WTC11 (cell line): ENCODE measurements around the gene DALRD3. TPM values are rescaled to one million over a fixed set of nuclear protein-coding genes. Genes with fewer than 3 reads are reported as not detected.

Source experiments
- FOXK1 ChIP-seq: sonication (generic); formaldehyde crosslinking; IDR thresholded peaks from 2 replicates; pipeline ENCODE4 v1.8.0; 2022; ENCODE audit warnings: mild to moderate bottlenecking, moderate library complexity, missing genetic modification reagents
- GABPB1 ChIP-seq: sonication (generic); formaldehyde crosslinking; IDR thresholded peaks from 2 replicates; pipeline ENCODE4 v1.8.1; 2023; ENCODE audit warnings: mild to moderate bottlenecking, missing genetic modification reagents
- GTF2I ChIP-seq: fragments of 250-450 bp; sonication (Bioruptor Pico); conservative IDR thresholded peaks from 2 replicates; pipeline ENCODE4 v1.4.0; 2021; ENCODE audit warnings: mild to moderate bottlenecking
- JAZF1 ChIP-seq: fragments of 250-450 bp; sonication (Bioruptor Pico); IDR thresholded peaks from 2 replicates; pipeline ENCODE4 v1.9.0; 2021; ENCODE audit warnings: moderate library complexity, mild to moderate bottlenecking, inconsistent platforms
- MXD4 ChIP-seq: fragments of 250-450 bp; sonication (Bioruptor Pico); IDR thresholded peaks from 2 replicates; pipeline ENCODE4 v1.8.0; 2021; ENCODE audit warnings: mild to moderate bottlenecking, moderate library complexity, borderline replicate concordance
- SMAD4 ChIP-seq: sonication (generic); formaldehyde crosslinking; IDR thresholded peaks from 2 replicates; pipeline ENCODE4 v1.8.0; 2022; ENCODE audit warnings: mild to moderate bottlenecking, missing genetic modification reagents
- TCF7 ChIP-seq: sonication (generic); formaldehyde crosslinking; IDR thresholded peaks from 2 replicates; pipeline ENCODE4 v1.8.0; 2022; ENCODE audit warnings: mild to moderate bottlenecking, low read depth, missing genetic modification reagents, moderate library complexity
- TEAD4 ChIP-seq: sonication (generic); formaldehyde crosslinking; IDR thresholded peaks from 2 replicates; pipeline ENCODE4 v1.8.0; 2022; ENCODE audit warnings: mild to moderate bottlenecking, missing genetic modification reagents
- ZNF138 ChIP-seq: sonication (generic); formaldehyde crosslinking; conservative IDR thresholded peaks from 2 replicates; pipeline ENCODE4 v1.8.1; 2022; ENCODE audit warnings: mild to moderate bottlenecking, moderate library complexity, missing genetic modification reagents
- ZNF317 ChIP-seq: sonication (generic); formaldehyde crosslinking; IDR thresholded peaks from 2 replicates; pipeline ENCODE4 v1.8.1; 2023; ENCODE audit warnings: low read depth, mild to moderate bottlenecking, moderate library complexity, missing genetic modification reagents, borderline replicate concordance
- ZNF423 ChIP-seq: fragments of 250-450 bp; sonication (Bioruptor Pico); IDR thresholded peaks from 2 replicates; pipeline ENCODE4 v2.1.2; 2022; ENCODE audit warnings: mild to moderate bottlenecking, moderate library complexity
- total RNA-seq: library from RNA; stranded (reverse); gene quantifications from 3 replicates; pipeline ENCODE4 v1.2.3, GENCODE V29; 2021
- TF ChIP-seq, protein P1 (sequence below): sonication (generic); formaldehyde crosslinking; IDR thresholded peaks from 2 replicates; pipeline ENCODE4 v1.8.1; 2023; ENCODE audit warnings: mild to moderate bottlenecking, missing genetic modification reagents, borderline replicate concordance
- TF ChIP-seq, protein P2 (sequence below): fragments of 200-600 bp; IDR thresholded peaks from 2 replicates; pipeline ENCODE4 v1.8.0; 2022; ENCODE audit warnings: antibody characterized with exemption
- TF ChIP-seq, protein P3 (sequence below): fragments of 250-450 bp; sonication (Bioruptor Pico); IDR thresholded peaks from 2 replicates; pipeline ENCODE4 v1.9.0; 2021; ENCODE audit warnings: mild to moderate bottlenecking
- TF ChIP-seq, protein P4 (sequence below): sonication (generic); formaldehyde crosslinking; IDR thresholded peaks from 2 replicates; pipeline ENCODE4 v1.8.0; 2022; ENCODE audit warnings: mild to moderate bottlenecking, missing genetic modification reagents
- TF ChIP-seq, protein P5 (sequence below): sonication (generic); formaldehyde crosslinking; IDR thresholded peaks from 2 replicates; pipeline ENCODE4 v1.8.0; 2022; ENCODE audit warnings: missing genetic modification reagents
- TF ChIP-seq, protein P6 (sequence below): sonication (generic); formaldehyde crosslinking; IDR thresholded peaks from 2 replicates; pipeline ENCODE4 v1.8.1; 2022; ENCODE audit warnings: mild to moderate bottlenecking, moderate library complexity, missing genetic modification reagents
- TF ChIP-seq, protein P7 (sequence below): sonication (generic); formaldehyde crosslinking; IDR thresholded peaks from 2 replicates; pipeline ENCODE4 v1.8.1; 2022; ENCODE audit warnings: low read depth, missing genetic modification reagents, borderline replicate concordance
- TF ChIP-seq, protein P8 (sequence below): fragments of 250-450 bp; sonication (Bioruptor Pico); IDR thresholded peaks from 2 replicates; pipeline ENCODE4 v1.9.0; 2021; ENCODE audit warnings: moderate library complexity, mild to moderate bottlenecking, inconsistent platforms, borderline replicate concordance
- TF ChIP-seq, protein P9 (sequence below): fragments of 250-450 bp; sonication (Bioruptor Pico); IDR thresholded peaks from 2 replicates; pipeline ENCODE4 v1.9.0; 2021; ENCODE audit warnings: mild to moderate bottlenecking, borderline replicate concordance

DALRD3 gene
- total RNA-seq, 1 experiment from 2014 or later, result 41.4 TPM

DNA sequence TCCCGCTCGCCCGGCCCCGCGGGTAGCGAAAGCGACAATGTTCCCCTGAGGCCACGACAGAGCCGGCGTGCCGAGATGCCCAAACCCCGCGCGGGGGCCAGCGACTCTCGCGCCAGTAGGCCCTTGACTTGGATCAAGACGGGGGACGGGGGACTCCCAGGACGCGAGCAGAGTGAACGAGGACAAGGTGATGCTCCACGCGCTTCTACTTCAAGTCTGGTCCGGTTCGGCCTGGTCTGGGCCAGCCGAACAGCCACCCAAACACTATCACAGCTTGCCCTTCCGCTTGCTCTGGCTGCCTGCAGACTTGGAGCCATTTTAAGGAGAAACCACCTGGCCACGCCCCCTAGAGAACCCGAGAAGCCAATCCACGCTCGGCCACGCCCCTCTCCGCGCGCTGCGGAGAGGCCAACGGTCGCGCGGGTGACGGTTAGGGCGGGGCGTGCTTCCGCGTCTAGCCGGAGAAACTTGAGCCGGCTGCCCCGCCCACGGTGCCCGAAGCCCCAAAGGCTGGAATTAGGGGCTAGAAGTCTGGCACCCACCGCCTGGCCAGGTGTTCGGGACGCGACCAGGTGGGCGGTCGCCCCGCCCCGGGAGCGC is 2.9 kb upstream of the DALRD3 start (continued):
- TF ChIP-seq, protein P1, sequence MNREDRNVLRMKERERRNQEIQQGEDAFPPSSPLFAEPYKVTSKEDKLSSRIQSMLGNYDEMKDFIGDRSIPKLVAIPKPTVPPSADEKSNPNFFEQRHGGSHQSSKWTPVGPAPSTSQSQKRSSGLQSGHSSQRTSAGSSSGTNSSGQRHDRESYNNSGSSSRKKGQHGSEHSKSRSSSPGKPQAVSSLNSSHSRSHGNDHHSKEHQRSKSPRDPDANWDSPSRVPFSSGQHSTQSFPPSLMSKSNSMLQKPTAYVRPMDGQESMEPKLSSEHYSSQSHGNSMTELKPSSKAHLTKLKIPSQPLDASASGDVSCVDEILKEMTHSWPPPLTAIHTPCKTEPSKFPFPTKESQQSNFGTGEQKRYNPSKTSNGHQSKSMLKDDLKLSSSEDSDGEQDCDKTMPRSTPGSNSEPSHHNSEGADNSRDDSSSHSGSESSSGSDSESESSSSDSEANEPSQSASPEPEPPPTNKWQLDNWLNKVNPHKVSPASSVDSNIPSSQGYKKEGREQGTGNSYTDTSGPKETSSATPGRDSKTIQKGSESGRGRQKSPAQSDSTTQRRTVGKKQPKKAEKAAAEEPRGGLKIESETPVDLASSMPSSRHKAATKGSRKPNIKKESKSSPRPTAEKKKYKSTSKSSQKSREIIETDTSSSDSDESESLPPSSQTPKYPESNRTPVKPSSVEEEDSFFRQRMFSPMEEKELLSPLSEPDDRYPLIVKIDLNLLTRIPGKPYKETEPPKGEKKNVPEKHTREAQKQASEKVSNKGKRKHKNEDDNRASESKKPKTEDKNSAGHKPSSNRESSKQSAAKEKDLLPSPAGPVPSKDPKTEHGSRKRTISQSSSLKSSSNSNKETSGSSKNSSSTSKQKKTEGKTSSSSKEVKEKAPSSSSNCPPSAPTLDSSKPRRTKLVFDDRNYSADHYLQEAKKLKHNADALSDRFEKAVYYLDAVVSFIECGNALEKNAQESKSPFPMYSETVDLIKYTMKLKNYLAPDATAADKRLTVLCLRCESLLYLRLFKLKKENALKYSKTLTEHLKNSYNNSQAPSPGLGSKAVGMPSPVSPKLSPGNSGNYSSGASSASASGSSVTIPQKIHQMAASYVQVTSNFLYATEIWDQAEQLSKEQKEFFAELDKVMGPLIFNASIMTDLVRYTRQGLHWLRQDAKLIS (CRISPR knock-in tag), result peak; percentile 16; the same call in 1 of the 2 replicates
- TF ChIP-seq SMAD4 (CRISPR knock-in tag), result 0 out of 2 replicates have a peak, but pooled peaks have one; percentile 55
- TF ChIP-seq, protein P2, sequence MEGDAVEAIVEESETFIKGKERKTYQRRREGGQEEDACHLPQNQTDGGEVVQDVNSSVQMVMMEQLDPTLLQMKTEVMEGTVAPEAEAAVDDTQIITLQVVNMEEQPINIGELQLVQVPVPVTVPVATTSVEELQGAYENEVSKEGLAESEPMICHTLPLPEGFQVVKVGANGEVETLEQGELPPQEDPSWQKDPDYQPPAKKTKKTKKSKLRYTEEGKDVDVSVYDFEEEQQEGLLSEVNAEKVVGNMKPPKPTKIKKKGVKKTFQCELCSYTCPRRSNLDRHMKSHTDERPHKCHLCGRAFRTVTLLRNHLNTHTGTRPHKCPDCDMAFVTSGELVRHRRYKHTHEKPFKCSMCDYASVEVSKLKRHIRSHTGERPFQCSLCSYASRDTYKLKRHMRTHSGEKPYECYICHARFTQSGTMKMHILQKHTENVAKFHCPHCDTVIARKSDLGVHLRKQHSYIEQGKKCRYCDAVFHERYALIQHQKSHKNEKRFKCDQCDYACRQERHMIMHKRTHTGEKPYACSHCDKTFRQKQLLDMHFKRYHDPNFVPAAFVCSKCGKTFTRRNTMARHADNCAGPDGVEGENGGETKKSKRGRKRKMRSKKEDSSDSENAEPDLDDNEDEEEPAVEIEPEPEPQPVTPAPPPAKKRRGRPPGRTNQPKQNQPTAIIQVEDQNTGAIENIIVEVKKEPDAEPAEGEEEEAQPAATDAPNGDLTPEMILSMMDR, result no peak
- TF ChIP-seq, protein P3, sequence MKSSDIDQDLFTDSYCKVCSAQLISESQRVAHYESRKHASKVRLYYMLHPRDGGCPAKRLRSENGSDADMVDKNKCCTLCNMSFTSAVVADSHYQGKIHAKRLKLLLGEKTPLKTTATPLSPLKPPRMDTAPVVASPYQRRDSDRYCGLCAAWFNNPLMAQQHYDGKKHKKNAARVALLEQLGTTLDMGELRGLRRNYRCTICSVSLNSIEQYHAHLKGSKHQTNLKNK (CRISPR knock-in tag), result no peak
- TF ChIP-seq, protein P4, sequence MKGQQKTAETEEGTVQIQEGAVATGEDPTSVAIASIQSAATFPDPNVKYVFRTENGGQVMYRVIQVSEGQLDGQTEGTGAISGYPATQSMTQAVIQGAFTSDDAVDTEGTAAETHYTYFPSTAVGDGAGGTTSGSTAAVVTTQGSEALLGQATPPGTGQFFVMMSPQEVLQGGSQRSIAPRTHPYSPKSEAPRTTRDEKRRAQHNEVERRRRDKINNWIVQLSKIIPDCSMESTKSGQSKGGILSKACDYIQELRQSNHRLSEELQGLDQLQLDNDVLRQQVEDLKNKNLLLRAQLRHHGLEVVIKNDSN (CRISPR knock-in tag), result peak; percentile 41; the same call in 1 of the 2 replicates
- TF ChIP-seq, protein P5, sequence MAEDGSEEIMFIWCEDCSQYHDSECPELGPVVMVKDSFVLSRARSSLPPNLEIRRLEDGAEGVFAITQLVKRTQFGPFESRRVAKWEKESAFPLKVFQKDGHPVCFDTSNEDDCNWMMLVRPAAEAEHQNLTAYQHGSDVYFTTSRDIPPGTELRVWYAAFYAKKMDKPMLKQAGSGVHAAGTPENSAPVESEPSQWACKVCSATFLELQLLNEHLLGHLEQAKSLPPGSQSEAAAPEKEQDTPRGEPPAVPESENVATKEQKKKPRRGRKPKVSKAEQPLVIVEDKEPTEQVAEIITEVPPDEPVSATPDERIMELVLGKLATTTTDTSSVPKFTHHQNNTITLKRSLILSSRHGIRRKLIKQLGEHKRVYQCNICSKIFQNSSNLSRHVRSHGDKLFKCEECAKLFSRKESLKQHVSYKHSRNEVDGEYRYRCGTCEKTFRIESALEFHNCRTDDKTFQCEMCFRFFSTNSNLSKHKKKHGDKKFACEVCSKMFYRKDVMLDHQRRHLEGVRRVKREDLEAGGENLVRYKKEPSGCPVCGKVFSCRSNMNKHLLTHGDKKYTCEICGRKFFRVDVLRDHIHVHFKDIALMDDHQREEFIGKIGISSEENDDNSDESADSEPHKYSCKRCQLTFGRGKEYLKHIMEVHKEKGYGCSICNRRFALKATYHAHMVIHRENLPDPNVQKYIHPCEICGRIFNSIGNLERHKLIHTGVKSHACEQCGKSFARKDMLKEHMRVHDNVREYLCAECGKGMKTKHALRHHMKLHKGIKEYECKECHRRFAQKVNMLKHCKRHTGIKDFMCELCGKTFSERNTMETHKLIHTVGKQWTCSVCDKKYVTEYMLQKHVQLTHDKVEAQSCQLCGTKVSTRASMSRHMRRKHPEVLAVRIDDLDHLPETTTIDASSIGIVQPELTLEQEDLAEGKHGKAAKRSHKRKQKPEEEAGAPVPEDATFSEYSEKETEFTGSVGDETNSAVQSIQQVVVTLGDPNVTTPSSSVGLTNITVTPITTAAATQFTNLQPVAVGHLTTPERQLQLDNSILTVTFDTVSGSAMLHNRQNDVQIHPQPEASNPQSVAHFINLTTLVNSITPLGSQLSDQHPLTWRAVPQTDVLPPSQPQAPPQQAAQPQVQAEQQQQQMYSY (CRISPR knock-in tag), result no peak
- TF ChIP-seq, protein P6, sequence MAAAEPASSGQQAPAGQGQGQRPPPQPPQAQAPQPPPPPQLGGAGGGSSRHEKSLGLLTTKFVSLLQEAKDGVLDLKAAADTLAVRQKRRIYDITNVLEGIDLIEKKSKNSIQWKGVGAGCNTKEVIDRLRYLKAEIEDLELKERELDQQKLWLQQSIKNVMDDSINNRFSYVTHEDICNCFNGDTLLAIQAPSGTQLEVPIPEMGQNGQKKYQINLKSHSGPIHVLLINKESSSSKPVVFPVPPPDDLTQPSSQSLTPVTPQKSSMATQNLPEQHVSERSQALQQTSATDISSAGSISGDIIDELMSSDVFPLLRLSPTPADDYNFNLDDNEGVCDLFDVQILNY (CRISPR knock-in tag), result no peak; the same call in 1 of the 2 replicates
- TF ChIP-seq GABPB1, result no peak
- TF ChIP-seq, protein P7, sequence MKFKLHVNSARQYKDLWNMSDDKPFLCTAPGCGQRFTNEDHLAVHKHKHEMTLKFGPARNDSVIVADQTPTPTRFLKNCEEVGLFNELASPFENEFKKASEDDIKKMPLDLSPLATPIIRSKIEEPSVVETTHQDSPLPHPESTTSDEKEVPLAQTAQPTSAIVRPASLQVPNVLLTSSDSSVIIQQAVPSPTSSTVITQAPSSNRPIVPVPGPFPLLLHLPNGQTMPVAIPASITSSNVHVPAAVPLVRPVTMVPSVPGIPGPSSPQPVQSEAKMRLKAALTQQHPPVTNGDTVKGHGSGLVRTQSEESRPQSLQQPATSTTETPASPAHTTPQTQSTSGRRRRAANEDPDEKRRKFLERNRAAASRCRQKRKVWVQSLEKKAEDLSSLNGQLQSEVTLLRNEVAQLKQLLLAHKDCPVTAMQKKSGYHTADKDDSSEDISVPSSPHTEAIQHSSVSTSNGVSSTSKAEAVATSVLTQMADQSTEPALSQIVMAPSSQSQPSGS (CRISPR knock-in tag), result no peak
- TF ChIP-seq ZNF138 (CRISPR knock-in tag), result no peak
- 0 out of 2 replicates have a peak, but pooled peaks have one; percentile 12 for TF ChIP-seq TCF7 (CRISPR knock-in tag)
- no peak for TF ChIP-seq GTF2I (CRISPR knock-in tag)
- TF ChIP-seq ZNF317 (CRISPR knock-in tag), result no peak
- TF ChIP-seq, protein P8, sequence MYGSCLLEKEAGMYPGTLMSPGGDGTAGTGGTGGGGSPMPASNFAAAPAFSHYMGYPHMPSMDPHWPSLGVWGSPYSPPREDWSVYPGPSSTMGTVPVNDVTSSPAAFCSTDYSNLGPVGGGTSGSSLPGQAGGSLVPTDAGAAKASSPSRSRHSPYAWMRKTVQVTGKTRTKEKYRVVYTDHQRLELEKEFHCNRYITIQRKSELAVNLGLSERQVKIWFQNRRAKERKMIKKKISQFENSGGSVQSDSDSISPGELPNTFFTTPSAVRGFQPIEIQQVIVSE (CRISPR knock-in tag), result no peak
- TF ChIP-seq MXD4 (CRISPR knock-in tag), result no peak
- no peak for TF ChIP-seq JAZF1 (CRISPR knock-in tag)
- no peak for TF ChIP-seq TEAD4 (CRISPR knock-in tag)
- TF ChIP-seq FOXK1, result peak; percentile 7; the same call in 1 of the 2 replicates
- TF ChIP-seq, protein P9, sequence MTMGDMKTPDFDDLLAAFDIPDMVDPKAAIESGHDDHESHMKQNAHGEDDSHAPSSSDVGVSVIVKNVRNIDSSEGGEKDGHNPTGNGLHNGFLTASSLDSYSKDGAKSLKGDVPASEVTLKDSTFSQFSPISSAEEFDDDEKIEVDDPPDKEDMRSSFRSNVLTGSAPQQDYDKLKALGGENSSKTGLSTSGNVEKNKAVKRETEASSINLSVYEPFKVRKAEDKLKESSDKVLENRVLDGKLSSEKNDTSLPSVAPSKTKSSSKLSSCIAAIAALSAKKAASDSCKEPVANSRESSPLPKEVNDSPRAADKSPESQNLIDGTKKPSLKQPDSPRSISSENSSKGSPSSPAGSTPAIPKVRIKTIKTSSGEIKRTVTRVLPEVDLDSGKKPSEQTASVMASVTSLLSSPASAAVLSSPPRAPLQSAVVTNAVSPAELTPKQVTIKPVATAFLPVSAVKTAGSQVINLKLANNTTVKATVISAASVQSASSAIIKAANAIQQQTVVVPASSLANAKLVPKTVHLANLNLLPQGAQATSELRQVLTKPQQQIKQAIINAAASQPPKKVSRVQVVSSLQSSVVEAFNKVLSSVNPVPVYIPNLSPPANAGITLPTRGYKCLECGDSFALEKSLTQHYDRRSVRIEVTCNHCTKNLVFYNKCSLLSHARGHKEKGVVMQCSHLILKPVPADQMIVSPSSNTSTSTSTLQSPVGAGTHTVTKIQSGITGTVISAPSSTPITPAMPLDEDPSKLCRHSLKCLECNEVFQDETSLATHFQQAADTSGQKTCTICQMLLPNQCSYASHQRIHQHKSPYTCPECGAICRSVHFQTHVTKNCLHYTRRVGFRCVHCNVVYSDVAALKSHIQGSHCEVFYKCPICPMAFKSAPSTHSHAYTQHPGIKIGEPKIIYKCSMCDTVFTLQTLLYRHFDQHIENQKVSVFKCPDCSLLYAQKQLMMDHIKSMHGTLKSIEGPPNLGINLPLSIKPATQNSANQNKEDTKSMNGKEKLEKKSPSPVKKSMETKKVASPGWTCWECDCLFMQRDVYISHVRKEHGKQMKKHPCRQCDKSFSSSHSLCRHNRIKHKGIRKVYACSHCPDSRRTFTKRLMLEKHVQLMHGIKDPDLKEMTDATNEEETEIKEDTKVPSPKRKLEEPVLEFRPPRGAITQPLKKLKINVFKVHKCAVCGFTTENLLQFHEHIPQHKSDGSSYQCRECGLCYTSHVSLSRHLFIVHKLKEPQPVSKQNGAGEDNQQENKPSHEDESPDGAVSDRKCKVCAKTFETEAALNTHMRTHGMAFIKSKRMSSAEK (CRISPR knock-in tag), result no peak
- TF ChIP-seq ZNF423, result no peak
